ENCODE measurements around the gene LDLRAD3.
A peak's percentile ranks its signal among the peaks of the same experiment; 100 is the strongest.

Gene LDLRAD3

DNA sequence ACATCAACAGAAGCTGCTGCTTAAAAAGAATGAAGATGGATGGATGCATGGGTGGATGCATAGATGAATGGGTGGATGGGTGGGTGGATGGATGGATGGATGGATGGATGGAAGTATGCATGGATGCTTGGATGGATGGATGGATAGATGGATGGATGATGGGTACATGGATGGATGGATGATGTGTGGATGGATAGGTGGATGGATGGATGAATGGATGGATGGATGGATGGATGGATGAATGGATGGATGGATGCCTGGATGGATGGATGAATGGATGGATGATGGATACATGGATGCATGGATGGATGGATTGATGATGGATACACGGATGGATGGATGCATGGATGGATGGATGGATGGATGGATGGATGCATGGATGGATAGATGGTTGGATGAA lies 110.8 kb downstream of the LDLRAD3 start:
- DNase-seq, result no peak

DNA sequence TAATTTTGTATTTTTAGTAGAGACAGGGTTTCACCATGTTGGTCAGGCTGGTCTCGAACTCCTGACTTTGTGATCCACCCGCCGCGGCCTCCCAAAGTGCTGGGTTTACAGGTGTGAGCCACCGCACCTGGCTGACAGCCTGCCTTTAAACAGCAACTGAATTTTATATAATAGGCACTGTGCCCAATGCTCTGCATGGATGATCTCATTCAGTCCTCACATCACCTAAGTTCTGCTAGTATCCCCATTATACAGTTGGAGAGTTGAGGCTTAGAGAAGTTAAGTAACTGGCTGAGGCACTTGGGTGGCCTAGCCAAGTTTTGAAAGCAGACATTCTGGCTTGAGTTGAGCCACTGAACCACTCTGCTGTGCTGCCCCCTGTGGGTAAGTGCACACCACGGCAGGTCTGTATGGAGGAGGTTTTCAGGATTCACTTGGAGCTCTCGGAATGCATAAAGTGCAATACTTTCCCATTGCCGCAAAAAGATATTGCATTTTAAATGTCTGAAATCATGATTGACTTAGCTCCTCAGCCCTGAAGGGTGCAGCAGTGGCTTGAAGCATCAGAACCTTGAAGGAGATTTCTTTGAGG lies 112.4 kb downstream of the LDLRAD3 start:
- DNase-seq, result peak; percentile 51

DNA sequence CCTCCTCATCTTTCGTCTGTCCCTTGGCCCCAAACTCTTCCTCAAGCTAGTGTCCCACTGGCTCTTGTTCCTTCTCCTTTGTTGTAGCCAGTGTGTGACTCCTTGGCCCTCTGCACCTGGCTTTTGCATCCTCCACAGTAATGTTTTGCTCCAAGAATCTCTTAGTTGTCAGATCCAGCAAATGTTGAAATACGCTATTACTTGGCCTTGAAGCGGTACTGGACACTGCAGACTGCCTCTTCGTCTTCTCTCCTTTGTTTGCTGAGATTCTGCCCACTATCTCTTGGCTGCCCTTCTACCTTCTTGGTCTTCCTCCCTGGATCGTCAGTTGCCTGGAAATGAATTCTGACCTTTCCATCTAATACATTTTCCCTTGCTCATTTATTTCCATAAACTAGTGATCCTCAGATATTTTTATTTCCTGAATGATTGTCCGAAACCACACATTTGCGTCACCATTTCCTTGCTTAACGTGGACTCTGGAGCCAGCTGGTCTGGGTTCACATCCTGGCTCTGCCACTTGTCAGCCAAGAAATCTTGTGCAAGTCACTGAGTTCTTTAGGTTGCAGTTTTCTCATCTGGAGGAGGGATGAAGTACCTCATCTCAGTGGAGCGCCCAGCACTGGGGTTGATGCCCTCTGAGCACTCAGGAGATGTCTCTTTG lies 113.6 kb downstream of the LDLRAD3 start:
- peak; percentile 55 for DNase-seq

DNA sequence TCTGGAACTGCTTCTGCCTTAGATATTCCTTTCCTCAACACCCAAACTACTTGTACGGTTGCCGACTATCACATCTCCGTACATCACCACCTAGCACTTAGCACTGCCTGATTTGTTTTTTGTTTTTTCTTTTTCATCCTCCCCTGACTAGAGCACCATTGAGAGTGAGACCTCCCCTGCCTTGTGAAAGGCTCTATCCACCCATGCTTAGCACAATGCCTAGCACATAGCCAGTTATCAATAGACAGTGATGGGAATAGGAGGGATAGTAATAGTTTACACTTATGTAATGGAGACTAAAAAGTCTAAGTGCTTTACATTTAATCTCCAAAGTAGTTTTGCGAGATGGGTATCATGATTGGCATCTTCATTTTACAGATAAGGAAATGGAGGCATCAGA lies 115.8 kb downstream of the LDLRAD3 start:
- no peak for DNase-seq

DNA sequence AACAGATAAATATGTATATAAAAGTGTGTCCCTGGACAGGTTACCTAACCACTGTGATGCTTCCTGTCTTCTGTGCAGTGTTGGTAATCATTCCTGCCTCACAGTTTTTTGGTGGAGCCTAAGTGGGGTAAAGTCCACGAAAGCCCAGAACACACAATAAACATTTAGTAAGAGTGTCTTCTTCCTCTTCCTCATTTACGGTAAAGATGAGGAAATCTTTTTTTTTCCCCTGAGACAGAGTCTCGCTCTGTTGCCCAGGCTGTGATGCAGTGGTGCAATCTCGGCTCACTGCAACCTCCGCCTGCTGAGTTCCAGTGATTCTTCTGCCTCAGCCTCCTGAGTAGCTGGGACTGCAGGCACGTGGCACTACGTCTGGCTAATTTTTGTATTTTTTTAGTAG lies 117.1 kb downstream of the LDLRAD3 start:
- peak; percentile 95 for DNase-seq

DNA sequence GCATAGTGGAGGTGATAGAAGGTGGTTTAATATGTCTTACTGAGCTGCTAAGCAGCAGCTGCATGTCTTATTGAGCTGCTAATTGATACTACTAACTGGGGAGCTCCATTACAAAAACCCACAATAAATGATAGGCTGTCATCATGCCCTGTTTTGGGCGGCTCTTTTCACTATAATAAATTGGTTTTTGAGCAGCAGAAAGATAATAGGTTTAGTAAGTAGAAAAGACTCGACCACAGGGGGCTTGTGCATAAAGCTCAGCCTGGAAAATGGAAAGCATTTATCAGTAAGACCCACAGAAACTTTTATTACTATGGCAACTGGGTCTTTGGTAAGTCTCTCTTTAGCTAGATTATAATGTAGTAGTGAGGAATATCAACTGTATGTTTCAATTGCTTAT lies 117.6 kb downstream of the LDLRAD3 start:
- DNase-seq, result no peak

DNA sequence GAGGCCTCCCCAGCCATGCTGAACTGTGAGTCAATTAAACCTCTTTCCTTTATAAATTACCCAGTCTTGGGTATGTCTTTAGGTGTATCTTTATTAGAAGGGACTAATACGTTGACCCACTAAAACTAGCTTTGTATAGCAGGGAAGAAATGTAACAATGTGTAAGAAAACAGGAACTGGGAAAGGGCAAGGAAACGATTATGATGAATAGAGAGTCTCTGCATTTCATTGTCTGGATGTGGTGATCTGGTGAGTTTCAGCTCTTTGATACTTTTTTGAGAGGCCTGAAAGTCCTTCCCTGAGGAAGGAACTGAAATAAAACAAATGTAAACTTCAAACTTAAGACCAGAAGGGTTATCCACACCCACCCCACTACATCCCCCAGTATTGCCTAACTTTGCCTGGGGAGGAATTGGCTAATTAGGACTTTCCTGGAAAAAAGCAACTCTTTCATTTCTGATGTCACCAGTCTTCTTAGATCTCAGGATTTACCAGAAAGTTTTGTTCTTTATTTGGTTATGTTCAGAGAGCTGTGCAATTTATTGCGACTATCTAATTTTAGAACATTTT lies 119.0 kb downstream of the LDLRAD3 start:
- DNase-seq, result peak; percentile 89

DNA sequence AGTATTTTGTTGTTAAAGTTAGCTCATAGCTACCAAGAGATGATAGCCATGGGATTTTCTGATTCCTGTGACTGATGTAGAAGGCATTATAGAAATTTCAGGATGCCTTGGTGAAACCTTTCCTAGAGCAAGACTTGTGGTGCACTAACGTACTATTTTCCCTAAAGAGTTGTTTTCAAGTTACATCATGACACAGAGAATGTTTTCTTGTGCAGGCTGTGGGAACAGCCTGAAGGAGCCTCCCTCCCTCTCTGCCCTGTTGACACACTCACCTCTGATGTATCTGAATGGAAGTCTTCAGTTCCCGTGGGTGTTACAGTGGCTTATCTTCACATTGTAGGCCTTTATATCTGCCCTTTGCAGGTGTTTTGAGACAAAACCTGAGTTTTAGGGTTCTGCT lies 121.6 kb downstream of the LDLRAD3 start:
- no peak for DNase-seq

DNA sequence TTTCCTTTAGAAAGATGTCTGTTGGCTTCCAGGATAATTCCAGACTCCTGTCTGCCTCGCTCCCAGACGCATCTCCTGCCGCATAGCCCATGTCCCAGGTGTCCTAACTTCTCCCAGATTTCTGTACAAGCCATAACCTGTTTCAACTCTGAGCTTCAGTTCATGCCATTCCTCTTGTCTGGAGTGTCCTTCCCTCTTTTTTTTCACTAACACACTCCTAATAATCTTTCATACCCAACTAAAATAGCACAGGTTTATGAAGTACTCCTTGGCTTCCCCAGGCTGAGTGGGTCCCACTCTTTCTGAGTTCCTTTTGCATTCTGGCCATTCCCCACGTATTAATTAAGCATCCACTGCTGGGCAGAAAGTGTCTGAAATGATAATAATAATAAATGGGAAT lies 123.0 kb downstream of the LDLRAD3 start:
- no peak for DNase-seq

DNA sequence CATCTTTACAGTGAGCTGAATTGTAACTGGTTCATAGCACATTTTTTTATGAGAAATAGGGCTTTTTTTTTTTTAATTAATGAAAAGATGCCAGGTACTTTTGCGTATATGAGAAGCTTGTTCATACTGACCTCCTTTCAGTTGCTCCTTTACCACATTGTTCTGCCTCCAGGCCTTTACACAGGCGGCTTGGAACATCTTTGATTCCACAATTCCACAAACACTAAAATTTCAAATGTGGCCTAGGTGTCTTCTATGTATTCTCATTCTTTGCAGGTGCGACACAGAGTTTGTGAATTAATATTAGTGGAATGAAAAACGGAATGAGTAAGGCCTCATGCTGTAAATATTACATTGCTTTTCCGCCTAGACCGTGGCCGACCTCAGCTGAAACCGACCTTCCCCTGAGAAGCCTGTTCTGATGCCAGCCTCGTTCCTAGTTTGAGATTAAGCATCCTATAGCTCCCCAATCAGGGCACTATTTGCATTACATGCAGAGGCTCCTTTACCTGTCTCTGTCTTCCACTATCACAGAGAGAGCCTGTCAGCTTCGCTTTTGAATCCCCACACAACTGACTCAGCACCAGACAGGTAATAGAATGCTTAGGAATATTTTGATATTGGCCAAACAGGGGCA lies 125.8 kb downstream of the LDLRAD3 start:
- DNase-seq, result no peak

DNA sequence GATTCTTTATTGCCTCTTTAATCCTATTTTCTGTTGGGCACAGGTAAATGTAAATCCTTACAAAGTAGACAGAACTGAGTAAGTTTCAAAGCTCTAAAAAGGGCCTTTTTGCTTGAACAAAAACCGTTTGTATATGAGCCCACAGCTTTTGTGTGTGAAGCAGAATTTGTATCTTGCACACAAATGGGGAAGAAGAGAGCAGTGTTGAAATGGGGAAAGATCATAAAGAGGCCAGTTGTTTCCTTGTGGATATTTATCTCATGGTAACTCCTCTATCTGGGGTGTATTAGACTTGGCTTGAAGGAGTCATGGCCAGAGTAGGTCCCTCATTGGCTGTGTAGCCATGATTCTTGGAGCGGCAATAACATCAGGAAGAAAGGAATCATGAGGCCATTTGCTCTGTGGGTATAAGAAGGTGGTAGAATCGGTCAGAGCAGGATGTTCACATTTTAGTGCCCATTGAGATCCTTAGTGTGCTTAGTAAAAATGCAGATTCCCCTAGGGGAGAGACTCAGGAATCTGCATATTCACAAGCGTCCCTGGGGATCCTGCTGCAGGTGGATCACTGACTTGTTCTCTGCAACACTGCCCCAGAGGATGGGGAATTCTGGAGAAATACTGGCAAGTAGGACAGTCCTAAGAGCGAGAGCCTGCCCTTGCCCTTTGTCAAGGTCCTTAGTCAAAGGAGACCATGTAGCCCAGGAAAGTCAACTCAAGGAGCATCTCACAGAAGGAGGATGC lies 126.5 kb downstream of the LDLRAD3 start:
- peak; percentile 46 for DNase-seq

DNA sequence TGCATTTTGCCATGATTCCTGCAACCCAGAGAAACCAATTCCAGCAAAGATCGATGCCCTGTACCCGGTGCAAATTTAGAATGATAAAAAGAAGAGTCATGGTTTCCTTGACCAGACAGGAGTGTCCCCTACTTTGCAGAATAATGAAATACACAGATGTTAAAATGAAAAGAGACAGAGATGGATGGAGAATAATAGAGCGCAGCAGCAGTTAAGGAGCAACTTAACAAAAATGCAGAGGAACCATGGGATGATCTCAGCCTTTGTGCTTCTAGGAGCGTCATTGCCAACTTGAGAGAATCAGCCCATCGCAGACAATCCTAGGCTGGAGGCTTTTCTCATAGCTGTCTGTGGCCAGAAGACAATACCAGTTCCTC lies 127.1 kb downstream of the LDLRAD3 start:
- no peak for DNase-seq

DNA sequence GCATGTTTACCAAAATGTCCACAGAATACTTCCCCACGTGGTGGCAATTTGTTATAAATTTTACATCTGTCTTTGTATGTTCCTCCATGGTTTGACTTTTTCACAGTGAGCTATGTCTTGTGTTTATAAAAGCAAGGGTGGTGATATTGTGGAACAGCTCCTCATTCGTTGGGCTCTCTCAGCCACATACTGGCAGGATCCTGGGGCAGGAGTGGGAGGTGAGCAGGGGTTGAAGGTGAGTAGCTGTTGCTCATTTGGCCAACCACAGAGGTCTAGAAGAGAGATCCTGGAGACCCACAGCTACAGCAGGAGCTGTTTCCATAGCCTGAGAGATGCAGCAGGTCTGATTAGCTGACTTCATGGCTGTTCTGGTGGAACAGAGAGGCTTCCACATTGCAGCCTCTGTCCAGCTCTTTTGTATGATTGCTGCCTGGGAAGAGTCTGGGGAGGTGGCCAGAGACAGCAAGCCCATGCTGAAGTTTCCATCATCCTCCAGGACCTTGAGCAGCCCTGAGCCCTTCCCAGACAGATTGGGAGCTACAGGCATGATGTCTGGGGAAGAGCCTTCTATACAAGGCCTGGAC lies 128.1 kb downstream of the LDLRAD3 start:
- no peak for DNase-seq

DNA sequence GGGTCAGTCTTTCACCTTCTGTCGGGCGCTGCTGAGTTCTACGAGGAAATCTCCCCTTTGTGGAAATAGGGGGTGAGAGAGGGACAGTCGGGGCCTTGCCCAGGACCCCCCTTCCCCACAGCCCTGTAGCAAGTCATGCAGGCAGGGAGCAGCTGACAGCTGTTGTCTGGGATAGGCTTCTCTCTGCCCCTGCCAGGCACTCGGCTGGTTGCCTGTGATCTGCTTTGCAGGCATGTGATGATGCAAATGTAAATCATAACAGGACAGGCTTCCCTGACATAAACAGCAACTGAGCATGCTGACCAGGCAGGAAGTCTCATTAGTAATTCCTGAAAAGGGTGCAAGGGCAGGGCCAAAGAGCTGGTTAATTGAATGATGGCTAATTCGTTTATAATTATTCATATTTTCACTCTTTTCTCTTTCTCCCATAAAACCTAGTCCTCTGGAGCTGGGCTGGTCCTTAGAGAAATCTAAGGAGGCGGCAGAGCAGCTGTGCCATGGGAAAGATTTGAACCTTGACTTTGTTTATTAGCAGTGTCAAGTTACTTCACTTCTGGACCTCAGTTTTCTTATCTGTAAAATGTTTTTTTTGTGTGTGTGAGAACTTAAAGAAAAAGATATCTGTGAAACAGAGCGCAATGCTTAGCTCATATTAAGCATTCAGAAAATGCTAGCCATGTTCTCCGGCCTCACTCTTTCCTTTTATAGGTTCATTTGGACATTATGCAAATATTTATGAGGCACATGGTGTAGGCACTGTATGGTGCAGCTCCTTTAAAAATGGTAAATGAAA lies 129.7 kb downstream of the LDLRAD3 start:
- DNase-seq, result no peak

DNA sequence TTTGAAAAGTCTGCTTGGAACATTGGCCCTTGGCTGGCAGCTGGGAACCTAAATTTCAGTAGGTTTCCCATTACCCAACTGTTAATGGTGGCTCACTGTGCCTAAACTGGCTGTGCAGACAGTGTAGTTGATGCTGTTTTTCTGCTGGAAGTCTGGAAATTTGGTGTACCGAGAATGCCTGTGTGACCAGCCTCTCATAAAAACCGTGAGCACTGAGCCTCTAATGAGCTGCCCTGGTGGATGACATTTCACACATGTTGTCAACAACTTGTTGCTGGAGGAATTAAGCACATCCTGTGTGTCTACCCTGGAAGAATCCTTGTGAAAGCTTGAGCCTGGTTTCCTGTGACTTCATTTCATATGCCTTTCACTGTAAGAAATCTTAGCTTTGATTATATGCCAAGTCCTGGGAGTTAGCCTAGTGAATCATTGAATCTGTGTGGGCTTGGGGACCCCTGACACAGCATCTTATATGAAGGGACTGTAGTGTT lies 131.1 kb downstream of the LDLRAD3 start:
- no peak for DNase-seq

DNA sequence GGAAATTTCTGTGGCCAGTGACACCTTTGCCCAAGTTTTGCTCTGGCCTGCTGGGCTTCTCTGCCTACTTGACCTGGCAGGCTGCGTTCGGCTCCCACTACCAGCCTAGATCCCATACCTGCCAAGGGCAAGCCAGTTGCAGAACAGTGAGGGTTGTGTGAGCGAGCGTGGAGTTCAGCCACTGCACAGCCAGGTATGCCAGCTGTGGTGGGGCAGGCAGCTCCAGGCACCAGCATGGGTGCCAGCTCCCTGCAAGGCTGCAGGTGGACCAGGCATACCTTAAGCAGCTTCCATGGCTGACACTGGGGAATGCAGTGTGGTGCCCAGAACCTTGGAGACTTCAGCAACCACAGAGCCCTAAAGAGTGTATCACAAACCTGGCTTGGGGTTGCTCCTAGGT lies 133.5 kb downstream of the LDLRAD3 start:
- DNase-seq, result no peak

DNA sequence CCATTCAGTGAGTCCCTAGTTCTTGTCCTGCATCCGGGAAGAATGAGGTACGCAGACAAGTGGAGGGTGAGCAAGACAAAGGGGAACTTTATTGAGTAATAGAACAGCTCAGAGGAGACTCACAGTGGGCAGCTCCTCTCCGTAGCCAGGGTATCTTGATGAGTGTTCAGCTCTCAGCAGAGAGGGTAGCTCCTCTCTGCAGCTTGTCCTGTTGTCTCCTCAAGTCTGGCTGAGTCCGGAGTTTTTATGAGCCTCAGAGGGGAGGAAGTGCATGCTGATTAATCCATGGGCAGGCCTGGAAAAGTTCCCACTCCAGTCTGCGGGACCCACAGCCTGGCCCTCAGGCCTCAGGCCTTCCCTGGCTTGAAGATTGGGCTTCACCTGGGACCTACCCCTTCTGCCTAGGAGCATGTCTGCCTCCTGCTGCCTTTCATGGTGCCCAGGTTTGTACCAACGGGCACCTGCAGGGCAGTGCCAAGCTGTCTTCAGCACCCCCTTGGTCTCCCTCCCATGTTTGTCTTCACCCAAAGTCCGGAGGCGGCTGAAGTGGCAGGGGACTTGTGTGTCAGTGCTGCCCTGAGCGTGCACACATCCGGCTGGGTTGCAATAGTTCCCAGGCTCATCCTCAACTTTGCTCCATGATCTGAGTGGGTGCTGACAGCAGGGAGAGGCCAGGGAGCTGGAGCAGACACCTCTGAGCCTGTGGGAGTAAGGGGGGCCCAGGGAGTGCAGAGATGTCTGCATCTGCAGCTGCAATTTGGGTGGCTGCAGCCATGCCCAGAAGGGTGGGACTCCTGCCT lies 134.2 kb downstream of the LDLRAD3 start:
- peak; percentile 29 for DNase-seq

DNA sequence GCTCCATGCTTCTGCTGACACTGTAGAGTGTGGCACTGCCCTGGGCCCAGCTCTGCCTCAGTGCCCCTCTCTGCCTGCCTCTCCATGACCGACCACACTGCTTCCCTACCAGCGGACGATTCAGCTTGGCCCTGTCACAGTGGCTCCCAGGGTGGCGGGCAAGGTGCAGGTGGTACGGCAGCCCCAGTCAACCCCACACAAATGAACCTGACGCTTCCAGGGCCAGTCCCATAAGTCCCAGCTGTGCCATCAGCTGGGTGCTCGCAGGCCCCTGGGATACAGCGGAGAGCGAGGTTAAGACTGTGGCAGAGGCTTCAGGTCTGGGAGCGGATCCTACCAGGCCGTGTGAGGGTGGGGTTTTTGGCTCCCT lies 134.8 kb downstream of the LDLRAD3 start:
- no peak for DNase-seq

DNA sequence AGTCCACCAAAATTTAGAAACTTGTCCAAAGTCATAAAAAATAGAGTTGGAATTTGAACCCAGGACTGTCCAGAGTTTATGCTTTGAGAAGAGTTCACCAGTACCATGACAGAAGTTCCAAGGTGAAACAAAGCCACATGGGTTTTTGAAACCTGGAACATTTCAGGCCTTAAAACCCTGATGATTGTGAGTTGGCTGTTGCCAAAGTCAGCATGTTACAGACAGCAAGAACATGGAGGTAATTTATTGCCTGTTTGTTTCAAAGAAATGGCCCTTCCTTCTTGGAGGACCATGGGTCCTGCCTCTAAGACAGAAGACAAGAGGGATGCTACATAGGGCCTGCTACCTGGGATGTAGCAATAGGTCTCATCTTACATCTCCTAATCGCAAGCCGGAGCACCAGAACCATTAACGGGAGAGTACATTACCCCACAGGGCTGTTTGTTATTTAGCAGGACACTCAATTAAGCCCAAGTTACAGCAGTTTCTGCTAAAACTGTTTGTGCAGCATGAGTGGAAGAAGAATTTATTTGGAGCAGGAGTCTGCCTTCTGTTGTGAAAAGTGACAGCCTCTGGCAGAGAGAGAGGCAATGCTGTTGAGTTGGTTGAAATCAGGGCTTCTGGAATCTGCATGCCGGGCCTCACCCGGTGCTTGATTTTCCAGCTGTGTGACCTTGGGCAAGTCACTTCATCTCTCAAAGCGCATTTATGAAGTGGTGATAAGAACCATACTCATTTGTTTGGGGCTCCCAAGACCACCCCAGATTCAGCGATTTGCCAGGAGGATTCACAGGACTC lies 136.2 kb downstream of the LDLRAD3 start:
- no peak for DNase-seq

DNA sequence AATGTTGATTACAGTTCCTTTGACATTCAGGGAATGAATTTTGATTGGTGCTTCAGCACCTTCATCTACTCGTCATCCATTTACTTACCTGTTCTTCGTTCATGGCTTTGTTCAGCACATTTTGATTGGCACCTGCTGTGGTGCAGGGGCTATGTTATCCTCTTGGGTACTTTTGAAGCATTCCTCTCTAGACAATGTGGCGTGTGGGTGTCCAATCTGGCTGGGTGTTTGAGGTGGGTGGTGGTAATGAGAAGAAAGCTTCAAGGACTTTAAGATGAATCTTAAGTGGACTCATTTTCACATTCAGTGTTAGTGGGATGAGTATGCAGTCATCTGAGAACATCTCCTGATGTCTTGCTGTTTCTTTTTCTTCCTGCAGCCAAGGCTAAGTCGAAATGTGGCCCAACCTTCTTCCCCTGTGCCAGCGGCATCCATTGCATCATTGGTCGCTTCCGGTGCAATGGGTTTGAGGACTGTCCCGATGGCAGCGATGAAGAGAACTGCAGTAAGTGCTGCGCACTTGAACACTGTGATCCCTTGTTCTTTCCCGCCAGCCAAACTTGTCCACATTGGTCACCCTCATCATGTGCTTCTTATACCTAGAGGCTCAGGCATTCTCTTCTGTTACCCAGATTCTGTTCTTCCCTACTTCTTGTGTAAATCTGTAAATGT lies 137.5 kb downstream of the LDLRAD3 start:
- no peak for DNase-seq
